Thyroid gland (tissue), 4 donors: Measurements from ENCODE around the gene AHI1.

Experiments used
- POLR2A ChIP-seq, 2 donors: fragments of 450-650 bp; IDR thresholded peaks; one replicate each; pipeline ENCODE4 v1.6.1; 2017; ENCODE audit warnings: antibody characterized with exemption in 2 of 2, mild to moderate bottlenecking in 2 of 2, moderate library complexity in 1 of 2
- TF ChIP-seq, protein P1 (sequence below), 6 experiments: fragments of 200-600 bp in 3 of 6; fragments of 450-650 bp in 3 of 6; sonication (generic) in 3 of 6; IDR thresholded peaks; one replicate each; pipeline ENCODE4 v1.5.1; 2016 to 2019; ENCODE audit warnings: antibody characterized with exemption in 6 of 6, mild to moderate bottlenecking in 2 of 6, inconsistent platforms in 1 of 6, moderate library complexity in 1 of 6

DNA sequence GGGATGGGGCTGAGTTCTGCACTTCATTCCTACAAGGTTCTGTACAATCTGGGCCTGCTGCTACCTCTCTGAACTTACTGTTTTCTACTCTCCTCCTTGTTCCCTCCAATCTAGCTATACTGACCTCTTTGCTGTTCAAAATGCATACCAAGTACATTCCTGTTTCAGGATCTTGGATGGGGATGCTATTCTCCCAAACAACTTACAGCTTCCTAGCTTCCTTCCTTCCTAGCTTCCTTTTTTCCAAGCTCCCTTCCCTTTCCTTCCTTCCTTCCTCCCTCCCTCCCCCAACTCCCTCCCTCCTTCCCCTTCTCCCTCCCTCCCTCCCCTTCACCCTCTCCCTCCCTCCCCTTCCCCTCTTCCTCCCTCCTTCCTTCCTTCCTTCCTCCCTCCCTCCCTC lies 117.9 kb downstream of the AHI1 start:
- TF ChIP-seq, protein P1, sequence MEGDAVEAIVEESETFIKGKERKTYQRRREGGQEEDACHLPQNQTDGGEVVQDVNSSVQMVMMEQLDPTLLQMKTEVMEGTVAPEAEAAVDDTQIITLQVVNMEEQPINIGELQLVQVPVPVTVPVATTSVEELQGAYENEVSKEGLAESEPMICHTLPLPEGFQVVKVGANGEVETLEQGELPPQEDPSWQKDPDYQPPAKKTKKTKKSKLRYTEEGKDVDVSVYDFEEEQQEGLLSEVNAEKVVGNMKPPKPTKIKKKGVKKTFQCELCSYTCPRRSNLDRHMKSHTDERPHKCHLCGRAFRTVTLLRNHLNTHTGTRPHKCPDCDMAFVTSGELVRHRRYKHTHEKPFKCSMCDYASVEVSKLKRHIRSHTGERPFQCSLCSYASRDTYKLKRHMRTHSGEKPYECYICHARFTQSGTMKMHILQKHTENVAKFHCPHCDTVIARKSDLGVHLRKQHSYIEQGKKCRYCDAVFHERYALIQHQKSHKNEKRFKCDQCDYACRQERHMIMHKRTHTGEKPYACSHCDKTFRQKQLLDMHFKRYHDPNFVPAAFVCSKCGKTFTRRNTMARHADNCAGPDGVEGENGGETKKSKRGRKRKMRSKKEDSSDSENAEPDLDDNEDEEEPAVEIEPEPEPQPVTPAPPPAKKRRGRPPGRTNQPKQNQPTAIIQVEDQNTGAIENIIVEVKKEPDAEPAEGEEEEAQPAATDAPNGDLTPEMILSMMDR (IDR thresholded peaks at IDR 0.05): no peak
- TF ChIP-seq POLR2A (IDR thresholded peaks at IDR 0.05): no peak
